ENCODE results near the gene NOX3.

DNA sequence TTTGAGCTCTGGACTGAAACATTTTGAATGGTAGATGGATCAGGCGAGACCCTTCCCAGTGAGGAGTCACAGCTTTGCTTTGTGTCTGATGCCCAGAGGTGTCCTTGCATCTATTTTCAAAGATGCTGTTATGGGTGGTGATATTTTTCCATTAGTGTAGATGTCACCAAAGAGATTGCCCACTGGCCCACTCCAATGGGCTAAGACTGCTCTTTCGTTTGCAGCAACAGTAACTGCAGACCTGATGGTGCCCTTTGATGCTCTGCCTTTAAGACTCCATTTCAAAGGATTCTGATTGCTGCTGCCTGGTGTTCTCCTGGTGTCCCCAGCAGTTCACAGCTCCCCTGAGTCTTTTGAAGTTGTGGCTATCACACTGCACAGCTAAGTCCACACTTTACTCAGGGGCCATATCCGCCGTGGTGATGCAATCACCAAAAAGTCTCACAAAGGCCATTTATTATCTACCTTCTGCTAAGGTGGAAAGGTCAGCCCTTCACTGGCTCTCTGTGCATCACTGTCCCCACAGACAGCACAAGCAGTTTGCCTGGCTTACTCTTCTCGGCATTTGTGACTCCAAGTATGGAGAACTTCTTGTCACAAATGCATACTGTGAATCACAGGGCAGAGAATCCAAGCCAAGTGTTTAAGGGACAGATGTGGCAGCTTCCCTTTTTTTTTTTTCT is 56.4 kb downstream of the NOX3 start:
- no peak for TF ChIP-seq POLR2A (IDR thresholded peaks at IDR 0.05; ENCODE audit: low read depth, low read length)
- no peak for TF ChIP-seq POLR2AphosphoS5 (IDR thresholded peaks at IDR 0.05; ENCODE audit: low read depth, low read length)
